Activated B cell treated with CpG ODN at 0.5 μM for 24 hours (primary cell): Measurements from ENCODE around the gene NR3C2. TPM values are rescaled to one million over a fixed set of nuclear protein-coding genes. Genes with fewer than 3 reads are reported as not detected.
A peak's percentile ranks its signal among the peaks of the same experiment; 100 is the strongest.

Source experiments
- ATAC-seq: fragments of 200-7000 bp; cut with Tn5 transposase; one replicate; pipeline ENCODE4 v1.10.0; 2021; ENCODE audit warnings: low read depth, mild to moderate bottlenecking, moderate library complexity
- CTCF ChIA-PET: fragments of 350-600 bp; sonication (Branson Sonifier 250); formaldehyde crosslinking; loops from one replicate; lab custom pipeline; 2021; ENCODE audit warnings: antibody characterized with exemption; lab: Charles Lee
- POLR2A ChIA-PET: fragments of 350-600 bp; sonication (Branson Sonifier 250); formaldehyde crosslinking; loops from one replicate; lab custom pipeline; 2021; ENCODE audit warnings: antibody characterized with exemption; lab: Charles Lee
- DNase-seq: peaks from one replicate; pipeline ENCODE4 v3.0.0; 2022
- H3K27ac Mint-ChIP-seq: one replicate; pipeline ENCODE4 v1.8.0; 2020; ENCODE audit warnings: mixed read lengths
- H3K27me3 Mint-ChIP-seq: one replicate; pipeline ENCODE4 v1.8.0; 2021; ENCODE audit warnings: mixed read lengths
- H3K36me3 Mint-ChIP-seq: one replicate; pipeline ENCODE4 v1.8.0; 2021; ENCODE audit warnings: low read depth, mixed read lengths
- H3K4me1 Mint-ChIP-seq: one replicate; pipeline ENCODE4 v1.8.0; 2021; ENCODE audit warnings: mixed read lengths
- H3K4me3 Mint-ChIP-seq: one replicate; pipeline ENCODE4 v1.8.0; 2020; ENCODE audit warnings: mild to moderate bottlenecking, mixed read lengths
- H3K9me3 Mint-ChIP-seq: one replicate; pipeline ENCODE4 v1.8.0; 2020; ENCODE audit warnings: mixed read lengths
- intact Hi-C: fragments of 100-400 bp; cut with micrococcal nuclease; formaldehyde crosslinking; loops from one replicate; pipeline ENCODE4 v1.15.1; 2024
- total RNA-seq: library from RNA; stranded (reverse); gene quantifications from 2 replicates; pipeline ENCODE4 v1.2.3, GENCODE V29; 2022
- TF ChIP-seq, protein P1 (sequence below): fragments of 200-600 bp; IDR thresholded peaks from one replicate; pipeline ENCODE4 v1.8.0; 2022; ENCODE audit warnings: antibody characterized with exemption, mild to moderate bottlenecking

NR3C2 gene
- total RNA-seq, 1 donor from 2014 or later = 4.5 TPM

DNA sequence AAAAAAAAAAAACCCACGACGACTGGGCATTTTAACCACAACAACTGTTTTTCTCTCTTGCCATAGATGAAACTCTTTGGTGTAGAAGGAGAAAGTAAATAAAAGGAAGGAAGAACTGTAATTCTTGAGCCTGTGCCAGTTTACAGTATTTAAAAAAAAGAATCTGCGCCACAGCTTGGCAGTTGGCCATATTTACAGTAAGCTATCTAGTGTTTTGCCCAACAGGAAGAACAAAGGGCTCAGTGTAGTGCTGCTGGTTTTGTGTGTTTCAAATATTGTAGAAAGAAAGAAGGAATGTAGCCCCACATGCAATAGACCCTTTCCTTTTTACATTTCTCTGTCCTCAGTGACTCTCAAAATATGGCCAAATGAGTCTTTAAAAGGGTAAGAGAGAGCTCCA lies 66.1 kb downstream of the NR3C2 start:
- peaks cover 10% of the 10 kb centered on the region for H3K9me3 Mint-ChIP-seq
- peaks cover 12% of the 10 kb centered on the region for H3K4me1 Mint-ChIP-seq
- CTCF ChIA-PET = no interaction called here

DNA sequence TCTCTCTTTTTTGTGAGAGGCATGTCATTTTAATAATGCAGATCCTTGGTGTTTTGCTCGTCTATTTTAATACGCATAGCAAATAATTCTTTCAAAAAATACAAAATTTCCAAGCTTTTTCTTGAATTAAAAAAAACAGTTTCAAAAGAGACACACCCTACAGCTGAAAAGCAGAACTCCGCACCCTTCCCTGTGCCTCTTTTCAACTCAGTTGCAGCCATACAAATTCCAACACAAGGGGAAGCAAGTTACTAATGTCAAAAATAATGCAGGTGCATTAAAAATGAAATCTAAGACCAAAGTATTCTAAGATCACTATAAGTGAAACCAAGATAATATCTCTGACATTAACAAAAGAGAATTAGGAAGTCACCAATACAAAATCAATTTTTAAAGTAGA lies 66.6 kb downstream of the NR3C2 start:
- ChIA-PET CTCF (no interaction called here), POLR2A (interaction anchor here (1.8 kb wide), 1 partner anchor 68 kb away, joined by 4 read pairs; no protein-coding TSS in a partner anchor)
- Mint-ChIP-seq H3K4me3 (no peak overlapping the region), H3K27me3 (no peaks in the 10 kb centered on the region), H3K4me1 (peaks cover 12% of the 10 kb centered on the region), H3K36me3 (peaks cover 11% of the 10 kb centered on the region), H3K9me3 (peaks cover 10% of the 10 kb centered on the region), H3K27ac (no peak overlapping the region)
- TF ChIP-seq, protein P1, sequence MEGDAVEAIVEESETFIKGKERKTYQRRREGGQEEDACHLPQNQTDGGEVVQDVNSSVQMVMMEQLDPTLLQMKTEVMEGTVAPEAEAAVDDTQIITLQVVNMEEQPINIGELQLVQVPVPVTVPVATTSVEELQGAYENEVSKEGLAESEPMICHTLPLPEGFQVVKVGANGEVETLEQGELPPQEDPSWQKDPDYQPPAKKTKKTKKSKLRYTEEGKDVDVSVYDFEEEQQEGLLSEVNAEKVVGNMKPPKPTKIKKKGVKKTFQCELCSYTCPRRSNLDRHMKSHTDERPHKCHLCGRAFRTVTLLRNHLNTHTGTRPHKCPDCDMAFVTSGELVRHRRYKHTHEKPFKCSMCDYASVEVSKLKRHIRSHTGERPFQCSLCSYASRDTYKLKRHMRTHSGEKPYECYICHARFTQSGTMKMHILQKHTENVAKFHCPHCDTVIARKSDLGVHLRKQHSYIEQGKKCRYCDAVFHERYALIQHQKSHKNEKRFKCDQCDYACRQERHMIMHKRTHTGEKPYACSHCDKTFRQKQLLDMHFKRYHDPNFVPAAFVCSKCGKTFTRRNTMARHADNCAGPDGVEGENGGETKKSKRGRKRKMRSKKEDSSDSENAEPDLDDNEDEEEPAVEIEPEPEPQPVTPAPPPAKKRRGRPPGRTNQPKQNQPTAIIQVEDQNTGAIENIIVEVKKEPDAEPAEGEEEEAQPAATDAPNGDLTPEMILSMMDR = no peak
- no peak for DNase-seq
- intact Hi-C loops = no loop called here
- no peak for ATAC-seq

More for the DNA sequence above, 66.1 kb downstream of the NR3C2 start:
- Mint-ChIP-seq H3K27me3 (no peaks in the 10 kb centered on the region), H3K4me3 (peak overlapping the region; percentile 63), H3K36me3 (peaks cover 11% of the 10 kb centered on the region), H3K27ac (no peak overlapping the region)
- intact Hi-C loops = no loop called here
- ATAC-seq = no peak
- TF ChIP-seq, protein P1 = no peak
- POLR2A ChIA-PET = interaction anchor here (1.8 kb wide), 1 partner anchor 67 kb away, joined by 4 read pairs; no protein-coding TSS in a partner anchor
- DNase-seq = no peak

DNA sequence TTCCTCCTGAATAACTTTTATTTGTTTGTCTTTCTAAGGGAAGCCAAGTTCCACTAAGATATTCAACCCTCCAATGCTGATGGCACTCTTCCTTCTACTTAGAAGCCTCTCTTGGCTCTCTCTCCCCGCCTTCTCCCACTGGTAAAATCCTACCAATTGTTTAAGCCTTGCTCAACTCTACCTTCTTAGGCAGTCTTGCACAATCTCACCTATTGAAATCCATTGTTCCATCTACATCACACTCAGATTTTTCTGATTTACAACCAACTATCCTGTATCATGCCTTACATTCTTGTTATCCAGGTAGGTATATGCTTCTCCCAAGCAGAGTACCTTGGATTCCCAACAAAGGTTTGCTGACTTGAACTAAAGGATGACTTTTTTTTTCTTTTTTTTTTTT lies 69.1 kb downstream of the NR3C2 start:
- Mint-ChIP-seq H3K4me3 (no peak overlapping the region), H3K4me1 (peaks cover 12% of the 10 kb centered on the region), H3K9me3 (peaks cover 6% of the 10 kb centered on the region), H3K27ac (no peak overlapping the region), H3K27me3 (no peaks in the 10 kb centered on the region), H3K36me3 (peaks cover 9% of the 10 kb centered on the region)
- TF ChIP-seq, protein P1 = no peak
- DNase-seq (no peak), ATAC-seq (no peak)
- intact Hi-C loops = no loop called here
- POLR2A ChIA-PET = no interaction called here
- CTCF ChIA-PET = no interaction called here

DNA sequence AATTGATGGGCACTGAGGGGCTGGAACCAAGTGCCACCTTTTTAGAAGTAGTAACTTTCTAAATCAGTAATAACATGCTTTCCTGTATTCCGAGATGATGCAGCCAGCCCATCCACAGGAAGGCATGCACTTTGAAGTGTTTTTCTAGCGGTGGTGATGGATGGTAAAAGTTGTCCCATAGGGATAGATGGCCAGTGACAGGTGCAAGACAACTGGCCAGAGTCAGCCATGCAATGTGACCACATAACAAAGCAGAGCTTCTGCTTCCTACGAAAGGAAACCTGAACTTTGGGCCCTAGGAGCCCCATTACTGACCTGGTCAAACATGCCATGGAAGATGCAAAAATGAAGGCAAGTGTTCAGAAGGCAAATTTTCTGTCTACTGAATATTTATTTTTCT lies 72.3 kb downstream of the NR3C2 start:
- intact Hi-C loops = no loop called here
- Mint-ChIP-seq H3K9me3 (no peaks in the 10 kb centered on the region), H3K4me3 (no peak overlapping the region), H3K27ac (no peak overlapping the region), H3K27me3 (no peaks in the 10 kb centered on the region), H3K36me3 (no peaks in the 10 kb centered on the region), H3K4me1 (no peaks in the 10 kb centered on the region)
- DNase-seq (no peak), ATAC-seq (no peak)
- TF ChIP-seq, protein P1 = no peak
- ChIA-PET POLR2A (no interaction called here), CTCF (no interaction called here)

GRCh38 chr4:148367756-148368155 lies 74.5 kb downstream of the NR3C2 start:
- POLR2A ChIA-PET = no interaction called here
- TF ChIP-seq, protein P1 = no peak
- Mint-ChIP-seq H3K4me1 (no peaks in the 10 kb centered on the region), H3K36me3 (no peaks in the 10 kb centered on the region), H3K9me3 (no peaks in the 10 kb centered on the region), H3K27me3 (no peaks in the 10 kb centered on the region), H3K4me3 (no peak overlapping the region), H3K27ac (no peak overlapping the region)
- no peak for ATAC-seq
- intact Hi-C loops = no loop called here
- CTCF ChIA-PET = no interaction called here
- no peak for DNase-seq
